CD4-positive, alpha-beta T cell treated with Interleukin-4 for 4 hours (primary cell): ENCODE data around the gene ANGEL2.
"Not testable (repeated sequence)": the region's sequence is repeated elsewhere in the genome, so short reads cannot be mapped to it uniquely, and the experiment has no call there.

Source experiments
- DNase-seq: peaks from one replicate; pipeline ENCODE4 v3.0.0-alpha.2; 2020

Gene ANGEL2, protein sequence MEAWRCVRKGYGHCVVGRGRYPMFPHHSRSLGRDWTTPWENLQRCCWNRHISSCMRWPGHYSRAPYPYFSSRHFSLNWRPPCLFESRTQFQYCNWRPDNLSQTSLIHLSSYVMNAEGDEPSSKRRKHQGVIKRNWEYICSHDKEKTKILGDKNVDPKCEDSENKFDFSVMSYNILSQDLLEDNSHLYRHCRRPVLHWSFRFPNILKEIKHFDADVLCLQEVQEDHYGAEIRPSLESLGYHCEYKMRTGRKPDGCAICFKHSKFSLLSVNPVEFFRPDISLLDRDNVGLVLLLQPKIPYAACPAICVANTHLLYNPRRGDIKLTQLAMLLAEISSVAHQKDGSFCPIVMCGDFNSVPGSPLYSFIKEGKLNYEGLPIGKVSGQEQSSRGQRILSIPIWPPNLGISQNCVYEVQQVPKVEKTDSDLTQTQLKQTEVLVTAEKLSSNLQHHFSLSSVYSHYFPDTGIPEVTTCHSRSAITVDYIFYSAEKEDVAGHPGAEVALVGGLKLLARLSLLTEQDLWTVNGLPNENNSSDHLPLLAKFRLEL

DNA sequence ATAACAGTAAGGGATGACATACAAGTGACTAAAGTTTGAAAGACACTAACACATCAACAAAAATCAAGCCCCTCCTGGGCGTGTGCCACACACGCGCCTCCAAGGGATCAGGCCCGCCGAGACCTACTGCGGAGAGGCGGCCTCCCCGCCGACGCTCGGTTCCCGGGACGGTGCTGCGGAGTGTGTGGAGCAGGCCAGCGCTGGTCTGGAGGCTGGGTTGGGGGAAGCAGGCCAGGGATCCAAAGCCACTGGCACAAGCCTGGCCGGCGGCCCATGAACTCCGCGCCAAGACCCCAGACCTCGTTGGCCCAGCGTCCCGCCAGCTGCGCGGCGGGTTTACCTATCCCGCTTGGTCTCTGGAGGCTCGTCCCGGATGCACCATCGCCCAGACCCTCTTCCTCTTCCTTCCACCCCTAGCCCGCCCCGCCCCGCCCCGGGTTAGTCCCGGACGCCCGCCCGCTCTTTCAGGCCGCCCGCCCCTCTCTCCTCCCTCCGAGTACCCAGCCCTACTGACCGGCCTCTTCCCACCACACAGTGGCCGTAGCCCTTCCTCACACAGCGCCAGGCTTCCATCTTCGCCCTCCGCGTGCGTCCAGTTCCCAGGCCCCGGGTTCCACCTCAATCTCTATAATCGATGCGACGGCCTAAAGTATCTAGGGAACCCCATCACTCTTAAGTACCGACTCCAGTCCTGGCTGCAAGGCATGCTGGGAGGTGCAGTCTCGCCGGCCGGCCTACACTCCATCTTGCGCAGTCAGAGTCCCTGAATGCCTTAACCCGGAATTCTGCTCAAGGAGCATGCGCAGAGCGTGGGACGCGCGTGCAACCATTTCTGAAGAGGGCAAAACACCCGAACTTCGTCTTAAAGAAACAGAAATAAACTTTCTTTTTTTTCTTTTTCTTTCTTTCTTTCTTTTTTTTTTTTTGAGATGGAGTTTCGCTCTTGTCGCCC lies at the start of gene ANGEL2:
TSS of gene ANGEL2 (minus strand) at position 769 of the 952 bp plus-strand sequence. CDS start at position 573, 196 bp downstream.
- DNase-seq, result peak; percentile 98

DNA sequence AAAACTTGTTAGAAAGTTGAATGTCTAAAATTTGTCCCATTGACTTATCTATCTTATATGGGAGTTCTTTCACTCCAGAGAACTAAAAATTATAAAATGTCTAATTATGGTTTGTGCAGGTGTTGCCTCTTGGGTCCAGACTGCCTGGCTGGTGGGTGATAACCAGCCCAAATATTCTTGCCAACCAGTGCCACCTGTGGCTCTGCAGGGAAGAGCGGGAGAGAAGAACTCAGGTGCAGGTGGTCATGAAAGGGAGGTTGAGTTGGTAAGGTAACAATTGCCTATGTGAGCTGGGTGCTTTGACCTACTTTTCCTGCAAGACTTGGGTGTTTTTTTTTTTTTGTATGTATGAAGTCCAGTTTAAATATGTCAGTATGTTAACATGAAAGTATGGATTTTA lies 45.6 kb upstream of the ANGEL2 start:
- DNase-seq, result no peak

DNA sequence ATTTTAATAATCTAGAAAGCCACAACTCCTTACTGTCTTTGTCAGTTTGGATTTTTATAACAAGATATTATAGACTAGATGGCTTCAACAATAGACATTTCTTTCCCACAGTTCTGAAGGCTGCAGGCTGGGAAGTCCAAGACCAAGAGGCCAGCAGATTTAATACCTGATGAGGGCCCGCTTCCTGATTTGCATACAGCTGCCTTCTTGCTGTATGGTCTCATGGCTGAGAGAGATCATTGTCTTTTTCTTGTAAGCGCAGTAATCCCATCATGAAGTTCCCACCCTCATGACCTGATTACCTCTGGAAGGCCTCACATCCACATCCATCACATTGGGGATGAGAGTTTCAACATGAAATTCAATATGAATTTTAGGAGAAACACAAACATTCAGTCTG lies 45.2 kb upstream of the ANGEL2 start:
- no peak for DNase-seq

DNA sequence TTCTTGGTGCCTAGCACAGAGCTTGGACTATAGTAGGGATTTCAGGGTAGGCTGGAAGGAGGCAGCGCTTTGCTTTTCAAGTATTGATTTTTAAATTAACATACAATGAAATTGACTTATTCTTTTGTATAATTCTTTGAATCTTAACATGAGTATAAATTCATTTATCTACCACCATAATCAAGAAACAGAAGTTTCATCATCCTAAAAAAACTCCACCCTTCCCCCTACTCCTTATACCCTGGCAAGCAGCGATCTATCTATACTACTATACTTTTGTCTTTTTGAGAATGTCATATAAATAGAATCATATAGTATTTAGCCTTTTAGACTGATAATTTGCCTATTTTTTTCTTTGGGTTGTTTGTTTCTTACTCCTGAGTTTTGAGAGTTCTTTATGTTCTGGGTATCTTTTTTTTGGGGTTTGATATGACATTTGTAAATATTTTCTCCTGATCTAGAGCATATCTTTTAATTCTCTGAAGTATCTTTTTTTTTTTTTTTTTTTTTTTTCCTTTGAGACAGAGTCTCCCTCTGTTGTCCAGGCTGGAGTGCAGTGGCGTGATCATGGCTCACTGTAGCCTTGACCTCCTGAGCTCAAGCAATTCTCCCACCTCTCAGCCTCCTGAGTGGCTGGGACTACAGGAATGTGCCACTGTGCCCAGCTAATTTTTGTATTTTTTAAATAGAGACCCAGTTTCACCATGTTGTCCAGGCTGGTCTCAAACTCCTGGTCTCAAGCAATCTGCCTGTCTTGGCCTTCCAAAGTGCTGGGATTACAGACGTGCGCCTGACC lies 41.8 kb upstream of the ANGEL2 start:
- no peak for DNase-seq

DNA sequence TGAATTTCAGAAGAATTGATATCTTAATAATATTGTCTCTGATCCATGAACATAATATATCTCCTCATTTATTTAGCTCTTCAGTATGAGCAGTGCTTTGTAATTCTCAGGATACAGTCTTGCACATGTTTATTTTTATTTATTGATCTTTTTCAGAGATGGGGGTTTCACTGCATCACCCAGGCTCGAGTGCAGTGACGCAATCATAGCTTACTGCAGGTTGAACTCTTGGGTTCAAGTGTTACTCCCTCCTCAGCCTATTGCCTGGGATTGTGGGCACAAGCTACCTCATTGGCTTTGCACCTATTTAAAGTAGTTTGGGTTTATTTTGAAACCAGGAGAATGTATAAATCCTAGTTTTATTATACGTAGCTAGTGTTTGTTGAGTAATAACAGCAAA lies 40.1 kb upstream of the ANGEL2 start:
- no peak for DNase-seq

DNA sequence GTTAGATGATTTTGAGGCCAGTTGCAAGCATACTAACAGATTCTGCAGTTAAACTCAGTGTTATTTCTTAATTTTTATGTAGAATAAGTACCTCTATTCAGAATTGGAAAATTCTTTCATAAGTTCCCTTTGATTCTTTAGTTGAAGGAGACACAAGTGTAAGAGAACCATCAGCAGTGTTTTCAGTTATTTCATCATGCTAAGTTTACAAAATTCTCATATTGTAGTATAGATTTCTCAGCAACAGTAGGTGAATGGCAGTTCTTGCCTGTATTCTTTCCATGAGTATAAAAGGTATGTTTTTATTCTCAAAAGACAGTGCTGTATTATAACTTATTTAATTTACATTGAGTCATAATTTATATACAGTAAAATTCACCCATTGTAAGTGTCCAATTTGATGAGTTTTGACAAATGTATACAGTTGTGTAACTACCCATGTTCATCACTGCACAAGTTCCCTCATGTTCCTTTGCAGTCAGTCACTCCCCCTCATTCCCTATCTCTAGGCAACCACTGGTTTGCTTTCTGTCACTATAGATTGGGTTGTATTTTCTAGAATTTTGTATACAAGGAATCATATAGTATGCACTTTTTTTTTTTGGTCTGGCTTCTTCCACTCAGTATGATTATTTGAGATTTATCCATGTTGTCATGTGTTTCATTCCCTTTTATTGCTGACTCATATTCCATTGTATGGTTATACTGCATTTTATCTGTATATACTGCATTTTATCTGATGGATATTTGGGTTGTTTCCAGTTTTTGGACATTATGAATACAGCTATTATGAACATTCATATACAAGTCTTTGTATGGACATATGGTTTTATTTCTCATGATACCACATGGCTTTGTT lies 39.3 kb upstream of the ANGEL2 start:
- no peak for DNase-seq

DNA sequence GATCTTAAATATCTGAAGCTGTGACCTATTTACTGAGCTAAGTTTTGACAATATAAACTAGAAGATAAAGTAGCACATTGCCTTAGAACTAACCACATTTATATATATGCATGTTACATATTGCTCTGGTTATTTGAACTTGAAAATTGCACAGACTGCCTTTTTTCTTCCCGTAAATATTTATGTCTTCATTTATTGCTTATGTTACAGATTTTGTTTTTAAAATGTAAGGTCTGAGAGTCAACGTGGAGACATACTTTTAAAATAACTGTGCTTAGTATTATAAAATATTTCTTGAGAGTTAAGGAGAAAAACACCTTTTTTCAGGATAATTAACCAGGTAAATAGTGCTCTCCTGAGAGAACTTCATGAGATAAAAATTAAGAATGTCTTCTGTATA lies 38.5 kb upstream of the ANGEL2 start:
- no peak for DNase-seq

DNA sequence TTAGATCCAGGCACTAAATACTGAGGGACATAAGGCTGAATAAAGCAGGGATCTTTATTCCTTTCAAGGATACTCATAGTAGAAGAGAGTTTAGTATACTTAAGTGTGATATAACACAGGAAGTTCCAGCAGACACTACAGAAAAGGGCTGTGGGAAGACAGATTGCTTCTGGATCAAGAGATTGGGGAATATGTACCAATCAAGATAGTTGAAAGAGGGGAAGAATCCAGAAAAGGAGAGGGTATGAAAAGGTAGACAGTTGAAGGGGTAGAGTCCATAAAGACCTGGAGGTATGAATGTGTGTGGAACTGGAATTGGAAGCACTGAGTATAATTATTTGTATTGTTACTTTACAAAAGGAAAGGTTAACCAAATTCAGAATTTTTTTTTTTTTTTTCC lies 37.8 kb upstream of the ANGEL2 start:
- no peak for DNase-seq

DNA sequence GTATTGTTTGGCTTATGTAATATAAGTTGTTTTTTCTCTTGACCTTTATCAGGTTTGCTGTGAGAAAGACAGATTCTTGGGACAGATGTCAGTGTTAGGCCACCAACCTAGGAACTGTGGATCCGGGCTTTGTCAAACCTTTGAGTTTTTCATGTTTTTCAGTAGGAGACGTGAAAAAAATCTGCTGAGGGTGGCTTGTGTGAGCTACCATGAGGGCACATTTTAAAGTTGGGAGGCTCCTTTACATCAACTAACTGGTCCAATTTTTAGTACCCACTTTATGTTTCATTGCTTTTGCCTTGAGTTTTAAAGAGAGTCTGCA lies 36.2 kb upstream of the ANGEL2 start:
- no peak for DNase-seq

DNA sequence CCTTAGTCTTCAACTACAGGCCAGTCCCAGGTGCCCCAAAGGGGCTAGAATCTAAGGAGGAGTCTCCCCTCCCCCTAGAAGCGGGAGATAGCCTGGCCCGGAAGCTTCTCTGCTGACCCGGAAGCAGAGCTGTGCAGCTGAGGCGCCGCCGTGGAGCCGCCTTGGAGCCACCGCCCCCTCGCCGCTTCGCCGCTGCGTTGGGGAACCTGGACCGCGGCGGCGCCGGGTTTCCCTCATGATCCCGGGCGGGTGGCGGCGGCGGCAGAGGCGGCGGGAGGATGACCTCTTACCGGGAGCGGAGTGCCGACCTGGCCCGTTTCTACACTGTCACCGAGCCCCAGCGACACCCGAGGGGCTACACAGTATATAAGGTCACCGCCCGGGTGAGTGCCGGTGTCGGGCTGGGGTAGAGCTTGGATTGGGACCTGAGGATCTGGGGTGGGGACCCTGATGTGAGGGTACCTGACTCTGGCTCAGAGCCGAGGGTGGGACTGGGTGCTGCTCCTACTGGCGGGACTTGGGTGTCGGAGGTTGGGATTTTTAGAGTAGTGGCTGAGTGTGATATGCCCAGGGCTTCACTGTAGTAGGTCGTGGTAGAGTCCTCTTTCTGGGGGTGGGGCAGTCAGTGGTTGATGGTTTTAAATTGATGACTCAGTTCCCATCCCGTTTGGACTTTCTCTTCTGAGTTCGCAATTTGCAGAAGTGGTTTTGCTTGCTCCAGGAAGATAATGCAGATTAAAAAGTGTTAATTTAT lies 35.6 kb upstream of the ANGEL2 start, which contains the start of gene RPS6KC1:
TSS of gene RPS6KC1 (plus strand) at position 115 of the 754 bp plus-strand sequence. CDS start at position 279, 164 bp downstream.
- peak; percentile 81 for DNase-seq

DNA sequence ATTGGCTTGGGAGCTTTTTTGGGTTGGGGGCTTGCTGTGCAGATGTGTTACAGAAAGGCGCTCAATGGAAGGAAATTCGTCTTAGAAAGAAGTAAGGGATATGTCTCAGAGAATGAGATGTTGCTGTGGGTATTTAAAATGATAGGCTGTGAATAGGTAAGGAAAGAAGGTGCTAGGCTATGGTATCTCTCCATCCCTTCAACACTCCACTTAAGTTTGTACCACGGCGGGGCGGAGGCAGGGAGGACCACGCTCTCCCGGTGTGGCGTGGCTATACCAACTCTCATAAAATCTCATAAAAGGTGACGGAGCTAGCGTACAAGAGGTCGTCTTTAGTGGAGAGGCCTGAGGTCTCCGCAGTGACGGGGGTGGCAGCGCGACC lies 35.1 kb upstream of the ANGEL2 start:
- no peak for DNase-seq

DNA sequence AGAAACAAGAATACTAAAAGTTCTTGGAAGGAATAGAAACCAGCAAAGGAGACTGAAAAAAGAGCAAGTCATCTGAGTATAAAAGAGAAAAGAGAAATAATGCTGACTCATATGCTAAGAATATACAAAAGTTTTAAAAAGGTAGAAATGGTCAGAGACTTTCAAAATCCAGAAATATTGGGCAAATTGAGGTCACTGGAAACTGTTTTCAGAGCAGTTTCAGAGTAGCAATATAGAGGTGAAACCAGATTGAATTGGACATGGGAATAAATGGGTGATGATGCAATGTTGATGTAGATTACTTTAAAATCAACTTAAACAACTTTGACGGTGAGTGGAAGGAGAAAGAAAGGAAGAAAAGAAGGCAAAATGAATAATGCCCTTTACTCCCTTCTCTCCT lies 33.6 kb upstream of the ANGEL2 start:
- DNase-seq, result no peak

DNA sequence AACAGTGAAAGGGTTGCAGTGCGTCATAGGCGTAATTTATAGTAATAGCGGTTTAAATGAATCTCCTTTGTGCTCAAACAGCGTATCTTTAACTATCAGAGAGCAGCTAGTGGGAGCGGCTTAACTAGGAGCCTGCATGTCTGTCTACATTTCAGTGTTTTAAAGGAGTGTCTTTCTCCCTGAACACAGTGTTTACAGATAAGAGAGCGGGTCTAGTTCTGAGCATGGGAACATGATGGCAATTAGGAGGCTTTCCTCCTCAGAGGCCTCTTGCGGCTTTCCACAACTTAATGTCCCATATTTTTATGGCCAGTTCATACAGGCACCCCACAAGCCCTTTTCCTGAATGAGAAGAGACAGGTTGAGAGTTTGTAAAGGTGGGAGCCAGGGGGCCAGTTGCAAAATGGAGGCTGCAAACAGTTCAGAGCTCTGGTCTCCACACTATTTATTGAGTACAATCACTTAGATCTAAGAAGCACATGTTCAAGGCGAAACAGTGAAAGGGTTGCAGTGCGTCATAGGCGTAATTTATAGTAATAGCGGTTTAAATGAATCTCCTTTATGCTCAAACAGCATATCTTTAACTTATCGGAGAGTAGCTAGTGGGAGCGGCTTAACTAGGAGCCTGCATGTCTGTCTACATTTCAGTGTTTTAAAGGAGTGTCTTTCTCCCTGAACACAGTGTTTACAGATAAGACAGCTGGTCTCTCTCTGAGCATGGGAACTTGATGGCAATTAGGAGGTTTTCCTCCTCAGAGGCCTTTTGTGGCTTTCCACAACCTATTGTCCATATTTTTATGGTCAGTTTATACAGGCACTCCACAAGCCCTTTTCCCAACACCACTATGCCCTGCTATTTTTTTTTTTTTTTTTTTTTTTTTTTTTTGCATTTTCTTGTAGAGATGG lies 29.9 kb upstream of the ANGEL2 start:
- DNase-seq, result not testable (repeated sequence)

DNA sequence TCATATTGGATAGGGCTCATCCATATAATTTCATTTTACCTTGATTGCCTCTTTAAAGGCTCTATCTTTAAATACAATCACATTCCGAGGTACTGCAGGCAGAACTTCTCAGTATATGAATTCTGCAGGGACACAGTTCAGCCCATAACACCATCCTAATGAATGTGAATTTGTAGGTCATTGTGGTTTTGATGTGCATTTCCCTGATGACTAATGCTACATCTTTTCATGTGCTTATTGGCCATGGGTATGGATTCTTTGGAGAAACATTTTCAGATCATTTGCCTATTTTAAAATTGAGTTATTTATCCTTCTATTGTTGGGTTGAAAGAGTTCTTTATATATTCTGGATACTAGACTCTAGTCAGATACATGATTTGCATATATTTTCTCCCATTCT lies 25.8 kb upstream of the ANGEL2 start:
- no peak for DNase-seq

DNA sequence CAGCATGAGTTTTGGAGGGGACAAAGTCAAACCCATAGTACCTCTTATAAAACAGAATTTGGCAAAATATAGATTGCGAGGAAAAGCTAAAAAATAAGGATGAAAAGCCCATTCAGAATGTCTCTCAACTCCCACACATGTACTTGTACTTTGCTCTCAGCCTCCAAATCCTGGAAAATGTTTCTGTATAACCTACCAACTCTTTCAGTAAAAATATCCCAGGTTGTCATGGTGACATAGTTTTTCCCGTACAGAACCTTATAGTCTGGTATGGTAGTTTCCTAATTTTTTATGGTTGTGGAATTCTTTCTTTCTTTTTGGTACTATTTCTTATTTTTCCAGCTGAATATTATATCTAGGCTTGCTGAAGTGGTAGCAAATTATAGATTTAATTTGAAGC lies 19.9 kb upstream of the ANGEL2 start:
- DNase-seq, result no peak

DNA sequence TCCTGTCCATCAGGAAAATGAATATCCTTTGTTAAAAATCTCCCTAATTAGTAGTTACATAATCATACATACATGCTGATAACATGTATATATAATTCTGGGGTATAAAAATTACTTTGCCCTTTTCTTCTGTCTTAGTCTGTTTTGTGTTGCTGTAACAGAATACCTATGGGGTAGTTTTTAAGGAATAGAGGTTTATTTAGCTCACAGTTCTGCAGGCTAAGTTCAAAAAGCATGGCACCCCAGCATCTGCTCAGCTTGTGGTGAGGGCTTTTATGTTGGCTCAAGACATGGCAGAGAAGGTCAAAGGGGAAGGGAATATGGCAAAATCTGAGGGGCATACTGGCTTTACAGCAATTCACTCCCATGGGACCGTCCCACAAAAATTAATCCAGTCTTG lies 19.0 kb upstream of the ANGEL2 start:
- DNase-seq, result no peak

DNA sequence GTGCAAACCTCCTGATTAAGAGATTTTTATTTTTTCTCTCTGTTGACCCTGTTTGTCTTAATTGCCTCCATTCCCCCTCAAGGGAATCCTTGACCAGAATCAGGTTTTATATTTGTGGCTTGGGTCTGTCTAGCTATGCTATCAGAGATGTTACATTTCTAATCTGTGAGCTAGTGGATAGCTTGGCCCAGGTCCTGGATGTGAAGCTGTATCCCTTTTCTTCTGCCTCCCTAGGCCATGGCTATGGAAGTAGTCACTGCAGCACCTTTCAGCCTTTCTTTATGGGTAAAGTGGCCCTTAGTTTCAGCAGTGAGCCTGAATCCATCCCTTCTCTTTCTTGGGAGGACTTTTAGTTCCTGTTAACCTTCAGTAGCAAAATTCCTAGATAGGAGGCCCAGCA lies 17.0 kb upstream of the ANGEL2 start:
- DNase-seq, result no peak

DNA sequence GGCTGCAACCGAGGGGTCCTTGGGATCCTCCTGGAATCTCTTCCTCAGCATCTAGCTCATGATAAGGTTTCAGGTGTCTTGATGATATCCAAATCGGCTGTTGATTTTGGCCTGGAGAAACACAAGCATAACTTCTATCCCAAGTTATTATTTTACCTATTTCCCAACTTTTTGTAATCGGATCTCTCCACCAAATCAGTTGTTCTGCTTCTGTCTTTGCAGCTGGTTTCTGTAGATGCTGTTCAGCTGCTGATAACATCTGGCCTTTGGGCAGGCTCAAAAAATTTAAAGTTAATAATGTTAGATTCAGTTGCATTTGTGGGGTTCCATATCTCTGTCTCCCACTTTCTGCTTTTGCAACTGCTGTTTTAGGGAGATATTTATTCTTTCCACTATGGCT lies 11.4 kb upstream of the ANGEL2 start:
- DNase-seq, result not testable (repeated sequence)

DNA sequence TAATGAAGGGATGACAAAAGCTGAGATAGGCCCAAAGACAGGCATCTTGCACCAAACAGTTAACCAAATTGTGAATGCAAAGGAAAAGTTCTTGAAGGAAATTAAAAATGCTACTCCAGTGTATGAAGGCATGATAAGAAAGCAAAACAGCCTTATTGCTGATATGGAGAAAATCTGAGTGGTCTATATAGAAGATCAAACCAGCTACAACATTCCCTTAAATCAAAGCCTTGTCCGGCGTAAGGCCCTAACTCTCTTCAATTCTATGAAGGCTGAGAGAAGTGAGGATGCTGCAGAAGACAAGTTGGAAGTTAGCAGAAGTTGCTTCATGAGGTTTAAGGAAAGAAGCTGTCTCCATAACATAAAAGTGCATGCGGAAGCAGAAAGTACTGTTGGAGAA lies 4.3 kb upstream of the ANGEL2 start:
- DNase-seq, result no peak

DNA sequence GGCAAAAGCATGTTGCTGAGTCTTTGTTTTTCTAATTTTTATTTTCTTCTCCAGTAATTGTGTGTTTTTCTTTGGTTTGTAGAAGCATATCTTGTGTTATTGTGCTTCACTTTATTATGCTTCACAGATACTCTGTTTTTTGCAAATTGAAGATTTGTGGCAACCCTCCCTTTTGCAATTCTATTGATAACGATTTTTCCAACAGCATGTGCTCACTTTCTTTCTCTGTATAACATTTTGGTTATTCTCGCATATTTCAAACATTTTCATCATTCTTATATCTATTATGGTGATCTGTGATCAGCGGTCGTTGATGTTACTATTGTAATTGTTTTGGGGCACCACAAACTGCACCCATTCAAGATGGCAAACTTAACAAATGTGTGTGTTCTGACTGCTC lies 3.8 kb upstream of the ANGEL2 start:
- no peak for DNase-seq
